B cell (primary cell): ENCODE measurements around the gene MUC20. TPM values are rescaled to one million over a fixed set of nuclear protein-coding genes. Genes with fewer than 3 reads are reported as not detected.
A peak's percentile ranks its signal among the peaks of the same experiment; 100 is the strongest.
"Not testable (repeated sequence)": the region's sequence is repeated elsewhere in the genome, so short reads cannot be mapped to it uniquely, and the experiment has no call there.

Experiments used
- ATAC-seq: fragments of 200-7000 bp; cut with Tn5 transposase; one replicate; pipeline ENCODE4 v1.10.0; 2021; ENCODE audit warnings: low read depth, mild to moderate bottlenecking, moderate number of reproducible peaks, moderate library complexity
- CTCF ChIA-PET: fragments of 350-600 bp; sonication (Branson Sonifier 250); formaldehyde crosslinking; loops from one replicate; lab custom pipeline; 2021; ENCODE audit warnings: antibody characterized with exemption, inconsistent platforms; lab: Charles Lee
- POLR2A ChIA-PET: fragments of 350-600 bp; sonication (Branson Sonifier 250); formaldehyde crosslinking; loops from one replicate; lab custom pipeline; 2021; ENCODE audit warnings: antibody characterized with exemption; lab: Charles Lee
- DNase-seq: peaks from one replicate; pipeline ENCODE4 v3.0.0; 2013
- H2AFZ ChIP-seq: 2 replicates; pipeline ENCODE4 v1.6.1; 2012; ENCODE audit warnings: mild to moderate bottlenecking, low read depth, low read length; ENCODE audit not compliant: insufficient read depth, poor library complexity, severe bottlenecking
- H3K27ac ChIP-seq, 2 donors: 1 replicate in 1 of 2; 2 replicates in 1 of 2; pipeline ENCODE4 v1.5.1; 2012 to 2013; ENCODE audit warnings: low read length in 2 of 2, mild to moderate bottlenecking in 2 of 2, moderate library complexity in 1 of 2
- H3K27me3 ChIP-seq, 4 experiments: fragments of 200-600 bp in 1 of 4; sonication (generic) in 1 of 4; replicated peaks in 1 of 4; 1 replicate in 2 of 4; 2 replicates in 2 of 4; pipeline versions ENCODE4 v1.6.1 to v1.7.0; 2013 to 2016; ENCODE audit warnings: low read length in 3 of 4, mild to moderate bottlenecking in 2 of 4, mixed read lengths in 1 of 4, moderate library complexity in 1 of 4; ENCODE audit not compliant: insufficient read depth in 4 of 4, control insufficient read depth in 3 of 4; ENCODE audit errors: control extremely low read depth in 1 of 4
- H3K36me3 ChIP-seq, 2 experiments: replicated peaks in 1 of 2; 1 replicate in 1 of 2; 2 replicates in 1 of 2; pipeline versions ENCODE4 v1.6.1 to v1.7.1; 2013; ENCODE audit warnings: low read length in 1 of 2; ENCODE audit not compliant: insufficient read depth in 2 of 2, control insufficient read depth in 1 of 2; ENCODE audit errors: control extremely low read depth in 1 of 2, extremely low read depth in 1 of 2
- H3K4me1 ChIP-seq, 2 donors: fragments of 200-600 bp in 1 of 2; sonication (generic) in 1 of 2; 1 replicate in 1 of 2; 2 replicates in 1 of 2; pipeline versions ENCODE4 v1.5.1 to v1.6.1; 2013 to 2017; ENCODE audit warnings: low read length in 2 of 2; ENCODE audit not compliant: control insufficient read depth in 2 of 2, insufficient read depth in 2 of 2
- H3K4me2 ChIP-seq: replicated peaks from 2 replicates; pipeline ENCODE3; 2012; ENCODE audit warnings: mild to moderate bottlenecking, low read depth, low read length; ENCODE audit not compliant: poor library complexity, severe bottlenecking
- H3K4me3 ChIP-seq, 5 experiments: fragments of 200-600 bp in 1 of 5; sonication (generic) in 1 of 5; 1 replicate in 3 of 5; 2 replicates in 2 of 5; pipeline versions ENCODE4 v1.5.1 to v1.7.0; 2011 to 2016; ENCODE audit warnings: low read length in 4 of 5, mild to moderate bottlenecking in 4 of 5, low read depth in 2 of 5, control low read depth in 1 of 5, moderate library complexity in 1 of 5; ENCODE audit not compliant: insufficient read depth in 1 of 5; ENCODE audit errors: control extremely low read depth in 1 of 5, extremely low read depth in 1 of 5
- H3K79me2 ChIP-seq: fragments of 200-600 bp; sonication (generic); one replicate; pipeline ENCODE4 v1.6.0; 2016; ENCODE audit warnings: low read length; ENCODE audit not compliant: control insufficient read depth, insufficient read depth
- H3K9ac ChIP-seq: fragments of 200-600 bp; sonication (generic); 2 replicates; pipeline ENCODE4 v1.6.1; 2017; ENCODE audit warnings: mild to moderate bottlenecking, low read length, moderate library complexity
- H3K9me3 ChIP-seq, 3 donors: one replicate each; pipeline versions ENCODE4 v1.6.1 to v1.7.1; 2013; ENCODE audit warnings: low read length in 2 of 3; ENCODE audit not compliant: control insufficient read depth in 2 of 3, insufficient read depth in 1 of 3; ENCODE audit errors: control extremely low read depth in 1 of 3
- H4K20me1 ChIP-seq: 2 replicates; pipeline ENCODE4 v1.6.0; 2012; ENCODE audit warnings: mild to moderate bottlenecking, low read length; ENCODE audit not compliant: insufficient read depth, control insufficient read depth, poor library complexity, severe bottlenecking
- H3K27ac Mint-ChIP-seq: one replicate; pipeline ENCODE4 v1.8.0; 2021; ENCODE audit warnings: mixed read lengths
- H3K27me3 Mint-ChIP-seq: one replicate; pipeline ENCODE4 v1.8.0; 2021; ENCODE audit warnings: mixed read lengths
- H3K4me1 Mint-ChIP-seq: one replicate; pipeline ENCODE4 v1.8.0; 2021; ENCODE audit warnings: mixed read lengths
- H3K4me3 Mint-ChIP-seq: one replicate; pipeline ENCODE4 v1.8.0; 2021; ENCODE audit warnings: mixed read lengths
- H3K9me3 Mint-ChIP-seq: one replicate; pipeline ENCODE4 v1.8.0; 2022; ENCODE audit warnings: mixed read lengths; ENCODE audit not compliant: insufficient read depth
- WGBS: methylation state at CpG from one replicate; pipeline ENCODE4 v1.1.5; 2013; ENCODE audit warnings: missing lambda C conversion rate; ENCODE audit not compliant: insufficient coverage; 5-methylcytosine and 5-hydroxymethylcytosine counted together
- intact Hi-C: fragments of 100-400 bp; cut with micrococcal nuclease; formaldehyde crosslinking; loops from one replicate; pipeline ENCODE4 v1.10.0; 2022
- polyA plus RNA-seq: library from polyadenylated mRNA; depleted of rRNA; stranded (reverse); fragments of >200 nt; gene quantifications from 2 replicates; pipeline ENCODE4 v1.2.3, GENCODE V29; 2012
- total RNA-seq, 2 donors: library from RNA; stranded (reverse); fragments of 120-200 nt in 1 of 2; gene quantifications; 1 replicate in 1 of 2; 2 replicates in 1 of 2; pipeline versions ENCODE4 v1.2.3 to v1.2.4, GENCODE V29; 2013 to 2022

MUC20 gene
- total and polyA plus RNA-seq, 2 donors (not counting 1 experiment from before 2014, with no cell fraction given) = 11.0 to 15.6 TPM

GRCh38 chr3:195687209-195687760 lies 33.5 kb upstream of the MUC20 start:
- POLR2A ChIA-PET, H3K27ac ChIP-seq, H3K9me3 ChIP-seq, H4K20me1 ChIP-seq, H3K27ac Mint-ChIP-seq, intact Hi-C loops, H3K9ac ChIP-seq, H3K4me1 ChIP-seq, H3K27me3 Mint-ChIP-seq, H3K27me3 ChIP-seq, H2AFZ ChIP-seq, ATAC-seq, H3K4me3 Mint-ChIP-seq, H3K79me2 ChIP-seq, H3K9me3 Mint-ChIP-seq, H3K4me2 ChIP-seq, H3K4me3 ChIP-seq, CTCF ChIA-PET: not testable (repeated sequence)
- H3K4me1 Mint-ChIP-seq = peaks cover 11% of the 10 kb centered on the region
- 95% methylated on average over 9 of the region's 15 CpGs for WGBS
- H3K36me3 ChIP-seq = peaks cover 2 to 36% of the 10 kb centered on the region in 2 experiments
- DNase-seq = peak; percentile 56

GRCh38 chr3:195688471-195689183 lies 32.2 kb upstream of the MUC20 start:
- ATAC-seq, H3K79me2 ChIP-seq, H3K27me3 Mint-ChIP-seq, H3K9me3 ChIP-seq, DNase-seq, H3K27me3 ChIP-seq, H3K9me3 Mint-ChIP-seq, H2AFZ ChIP-seq, H3K9ac ChIP-seq, H3K4me3 Mint-ChIP-seq, H3K27ac ChIP-seq, CTCF ChIA-PET, H4K20me1 ChIP-seq, H3K4me2 ChIP-seq, POLR2A ChIA-PET, H3K4me1 ChIP-seq, H3K4me3 ChIP-seq, intact Hi-C loops, H3K27ac Mint-ChIP-seq: not testable (repeated sequence)
- peaks cover 11% of the 10 kb centered on the region for H3K4me1 Mint-ChIP-seq
- peaks cover 3 to 28% of the 10 kb centered on the region in 2 experiments for H3K36me3 ChIP-seq
- 92% methylated on average over 3 of the region's 14 CpGs for WGBS

- H3K27ac ChIP-seq, ATAC-seq, CTCF ChIA-PET, H3K4me2 ChIP-seq, H3K4me3 ChIP-seq, H3K27me3 ChIP-seq, H2AFZ ChIP-seq, H3K9me3 ChIP-seq, H3K4me1 Mint-ChIP-seq, H3K4me3 Mint-ChIP-seq, POLR2A ChIA-PET, intact Hi-C loops, H3K27ac Mint-ChIP-seq, H3K79me2 ChIP-seq, H3K27me3 Mint-ChIP-seq, H4K20me1 ChIP-seq, H3K9ac ChIP-seq, H3K4me1 ChIP-seq, H3K9me3 Mint-ChIP-seq: not testable (repeated sequence)
- WGBS = 66% methylated on average over 11 of the region's 21 CpGs
- peaks cover 3 to 28% of the 10 kb centered on the region in 2 experiments for H3K36me3 ChIP-seq
- DNase-seq = peak; percentile 18
Measured at GRCh38 chr3:195689184-195690070, 31.4 kb upstream of the MUC20 start.
